ENCODE data around the gene WNT7B. TPM values are rescaled to one million over a fixed set of nuclear protein-coding genes. Genes with fewer than 3 reads are reported as not detected.

WNT7B gene
- total RNA-seq, 2 donors from 2014 or later = 7.5 to 7.7 TPM

GRCh38 chr22:45972091-45972888 lies 4.7 kb downstream of the WNT7B start:
- no peak for TF ChIP-seq POLR2A (IDR thresholded peaks at IDR 0.05)
- TF ChIP-seq POLR2AphosphoS5 (IDR thresholded peaks at IDR 0.05) = no peak
- TF ChIP-seq CTCF (IDR thresholded peaks at IDR 0.05) = peak in 1 of 4 experiments; percentile 16
- peak; percentile 23 for DNase-seq (ENCODE audit: low spot score)
- H3K36me3 ChIP-seq = no peaks in the 10 kb centered on the region
- H3K4me3 ChIP-seq = peak overlapping the region; percentile 21 to 31
- WGBS = 24% methylated on average over 18 of the region's 83 CpGs
- no peaks in the 10 kb centered on the region for H3K9me3 ChIP-seq
- no peak overlapping the region for H3K27ac ChIP-seq
- intact Hi-C loops (cut with DNase I) = no loop called here
- no peaks in the 10 kb centered on the region for H3K27me3 ChIP-seq (replicated peaks; ENCODE audit: insufficient read depth)
- H3K4me1 ChIP-seq (replicated peaks) = peaks cover 3% of the 10 kb centered on the region

- Histone ChIP-seq H3K4me1 (replicated peaks) (peaks cover 3% of the 10 kb centered on the region), H3K27me3 (replicated peaks; ENCODE audit: insufficient read depth) (no peaks in the 10 kb centered on the region), H3K9me3 (no peaks in the 10 kb centered on the region), H3K4me3 (peak overlapping the region; percentile 21 to 31), H3K27ac (no peak overlapping the region), H3K36me3 (no peaks in the 10 kb centered on the region)
- no peak for TF ChIP-seq POLR2A (IDR thresholded peaks at IDR 0.05)
- no peak for TF ChIP-seq CTCF (IDR thresholded peaks at IDR 0.05)
- no peak for TF ChIP-seq POLR2AphosphoS5 (IDR thresholded peaks at IDR 0.05)
- intact Hi-C loops (cut with DNase I) = no loop called here
- DNase-seq (ENCODE audit: low spot score) = no peak
- 16% methylated on average over 10 of the region's 66 CpGs for WGBS
Measured at GRCh38 chr22:45971408-45972028, 5.4 kb downstream of the WNT7B start.

- WGBS = 22% methylated on average over 40 of the region's 40 CpGs
- no peak overlapping the region for H3K27ac ChIP-seq
- no peaks in the 10 kb centered on the region for H3K27me3 ChIP-seq (replicated peaks; ENCODE audit: insufficient read depth)
- no peaks in the 10 kb centered on the region for H3K9me3 ChIP-seq
- DNase-seq (ENCODE audit: low spot score) = no peak
- H3K4me3 ChIP-seq = peak overlapping the region in 1 of 2 donors; percentile 31
- intact Hi-C loops (cut with DNase I) = no loop called here
- H3K36me3 ChIP-seq = no peaks in the 10 kb centered on the region
- no peak for TF ChIP-seq CTCF (IDR thresholded peaks at IDR 0.05)
- no peak for TF ChIP-seq POLR2A (IDR thresholded peaks at IDR 0.05)
- no peak for TF ChIP-seq POLR2AphosphoS5 (IDR thresholded peaks at IDR 0.05)
- H3K4me1 ChIP-seq (replicated peaks) = peaks cover 3% of the 10 kb centered on the region
Measured at GRCh38 chr22:45970705-45971407, 6.1 kb downstream of the WNT7B start.

- peaks cover 3% of the 10 kb centered on the region for H3K4me1 ChIP-seq (replicated peaks)
- no peak overlapping the region for H3K4me3 ChIP-seq
- no peaks in the 10 kb centered on the region for H3K27me3 ChIP-seq (replicated peaks; ENCODE audit: insufficient read depth)
- no peak overlapping the region for H3K27ac ChIP-seq
- H3K9me3 ChIP-seq = no peaks in the 10 kb centered on the region
- DNase-seq (ENCODE audit: low spot score) = no peak
- intact Hi-C loops (cut with DNase I) = no loop called here
- no peaks in the 10 kb centered on the region for H3K36me3 ChIP-seq
- no peak for TF ChIP-seq CTCF (IDR thresholded peaks at IDR 0.05)
- no peak for TF ChIP-seq POLR2A (IDR thresholded peaks at IDR 0.05)
- WGBS = 79% methylated on average over 17 of the region's 21 CpGs
Measured at GRCh38 chr22:45969801-45970470, 7.0 kb downstream of the WNT7B start.
